ENCODE data around the gene APLP2.
A peak's percentile ranks its signal among the peaks of the same experiment; 100 is the strongest.

The APLP2 gene

DNA sequence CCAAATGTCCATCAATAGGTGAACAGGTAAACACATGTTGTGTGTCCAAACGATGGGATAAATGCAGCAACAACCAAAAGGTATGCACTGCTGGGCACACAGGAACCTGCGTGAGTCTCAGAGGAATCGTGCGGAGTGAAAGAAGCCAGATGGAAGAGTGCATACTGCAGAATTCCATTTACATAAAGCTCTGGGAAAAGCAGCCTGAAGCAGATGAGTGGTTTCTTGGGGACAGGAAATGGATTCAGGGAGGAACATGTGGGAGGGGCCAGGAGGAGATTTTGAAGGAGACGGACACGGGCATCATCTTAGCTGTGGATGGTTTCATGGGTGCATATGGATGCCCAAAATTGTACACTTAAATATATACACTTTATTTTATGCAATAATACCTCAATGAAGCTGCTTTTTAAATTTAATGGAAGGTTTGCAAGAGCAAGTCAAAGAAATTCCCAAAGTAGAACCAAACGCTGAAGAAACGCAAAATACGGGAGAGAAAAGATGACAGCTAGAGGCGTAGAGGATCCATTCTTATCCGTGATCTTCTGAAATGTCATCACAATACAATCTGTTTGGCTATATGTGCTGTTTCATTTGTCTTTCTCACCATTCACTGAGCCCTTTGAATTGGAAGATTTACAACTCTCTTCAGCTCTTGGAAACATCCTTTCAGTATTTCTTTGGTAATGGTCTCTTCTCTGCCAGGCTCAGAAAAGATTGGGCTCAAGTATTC lies 114.3 kb downstream of the APLP2 start:
- H3K4me3 ChIP-seq (ENCODE audit: insufficient read depth in 1 of 2, low read depth in 1 of 2, low read length in 2 of 2): no peak overlapping the region
- no peak overlapping the region for H2BK5ac ChIP-seq (ENCODE audit: low read depth, low read length, poor library complexity, severe bottlenecking)
- no peak overlapping the region for H4K8ac ChIP-seq (ENCODE audit: low read length)
- 93% methylated on average over 9 of the region's 11 CpGs for WGBS
- no peak overlapping the region for H3K18ac ChIP-seq (ENCODE audit: low read depth in 1 of 2, low read length in 2 of 2)
- H3K79me1 ChIP-seq (replicated peaks; ENCODE audit: low read length, poor library complexity, severe bottlenecking): no peaks in the 10 kb centered on the region
- H2AK5ac ChIP-seq (ENCODE audit: low read length, severe bottlenecking): no peak overlapping the region
- H2BK120ac ChIP-seq (ENCODE audit: low read depth, low read length): no peak overlapping the region
- H3K4ac ChIP-seq (ENCODE audit: low read depth in 1 of 2, low read length in 2 of 2): no peak overlapping the region
- no peaks in the 10 kb centered on the region for H3K9me3 ChIP-seq (ENCODE audit: control insufficient read depth, low read length)
- H3K27me3 ChIP-seq (ENCODE audit: control insufficient read depth in 1 of 2, insufficient read depth in 1 of 2, low read length in 2 of 2): no peaks in the 10 kb centered on the region
- no peak overlapping the region for H3K27ac ChIP-seq (ENCODE audit: low read length, poor library complexity, severe bottlenecking)
- H3K14ac ChIP-seq (ENCODE audit: low read length in 2 of 2): no peak overlapping the region
- DNase-seq: no peak
- H3K4me2 ChIP-seq (ENCODE audit: low read length, poor library complexity, severe bottlenecking): no peak overlapping the region
- no peak overlapping the region for H3K23ac ChIP-seq (ENCODE audit: low read length in 2 of 2)
- no peaks in the 10 kb centered on the region for H3K36me3 ChIP-seq (ENCODE audit: control insufficient read depth in 1 of 2, insufficient read depth in 2 of 2, low read depth in 1 of 2, low read length in 2 of 2)
- H2BK12ac ChIP-seq (ENCODE audit: low read length in 2 of 2): no peak overlapping the region
- no peak overlapping the region for H2AFZ ChIP-seq (ENCODE audit: low read depth, low read length)
- no peak overlapping the region for H3K9ac ChIP-seq (ENCODE audit: low read length)
- H4K91ac ChIP-seq (ENCODE audit: low read length): no peak overlapping the region
- no peak overlapping the region for H2BK15ac ChIP-seq (ENCODE audit: low read depth, poor library complexity, severe bottlenecking)
- H3K4me1 ChIP-seq (ENCODE audit: control insufficient read depth, insufficient read depth, low read depth, low read length): peaks cover 24% of the 10 kb centered on the region

DNA sequence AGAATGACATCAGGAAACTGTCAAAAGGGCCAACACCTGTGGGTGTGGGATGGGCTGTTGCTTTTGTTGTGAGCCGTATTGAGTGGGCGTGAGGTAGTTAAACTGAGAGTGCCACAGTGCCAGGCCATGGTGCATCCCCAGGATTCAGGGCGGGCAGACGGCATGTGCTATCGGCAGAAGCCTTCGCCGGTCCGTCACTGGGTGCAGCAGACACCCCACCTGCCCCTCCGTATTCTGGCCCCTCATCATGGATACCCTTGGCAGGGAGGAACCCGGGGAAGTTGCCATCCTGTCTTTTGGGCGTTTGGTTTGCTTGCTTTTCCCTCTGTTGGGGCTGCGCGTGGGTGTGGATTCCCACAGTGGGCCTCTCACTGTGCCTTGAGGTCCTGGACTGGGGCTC lies 117.4 kb downstream of the APLP2 start:
- Histone ChIP-seq H3K27ac (ENCODE audit: low read length, poor library complexity, severe bottlenecking) (no peak overlapping the region), H3K4me2 (ENCODE audit: low read length, poor library complexity, severe bottlenecking) (no peak overlapping the region), H3K23ac (ENCODE audit: low read length in 2 of 2) (no peak overlapping the region), H3K4ac (ENCODE audit: low read depth in 1 of 2, low read length in 2 of 2) (no peak overlapping the region), H3K9ac (ENCODE audit: low read length) (no peak overlapping the region), H2BK15ac (ENCODE audit: low read depth, poor library complexity, severe bottlenecking) (no peak overlapping the region), H4K91ac (ENCODE audit: low read length) (no peak overlapping the region), H3K4me3 (ENCODE audit: insufficient read depth in 1 of 2, low read depth in 1 of 2, low read length in 2 of 2) (no peak overlapping the region), H4K8ac (ENCODE audit: low read length) (no peak overlapping the region), H3K36me3 (ENCODE audit: control insufficient read depth in 1 of 2, insufficient read depth in 2 of 2, low read depth in 1 of 2, low read length in 2 of 2) (no peaks in the 10 kb centered on the region), H2BK12ac (ENCODE audit: low read length in 2 of 2) (no peak overlapping the region), H2BK5ac (ENCODE audit: low read depth, low read length, poor library complexity, severe bottlenecking) (no peak overlapping the region), H3K27me3 (ENCODE audit: control insufficient read depth in 1 of 2, insufficient read depth in 1 of 2, low read length in 2 of 2) (no peaks in the 10 kb centered on the region), H2AFZ (ENCODE audit: low read depth, low read length) (no peak overlapping the region), H2AK5ac (ENCODE audit: low read length, severe bottlenecking) (no peak overlapping the region), H3K14ac (ENCODE audit: low read length in 2 of 2) (no peak overlapping the region), H3K9me3 (ENCODE audit: control insufficient read depth, low read length) (no peaks in the 10 kb centered on the region), H3K4me1 (ENCODE audit: control insufficient read depth, insufficient read depth, low read depth, low read length) (peaks cover 8% of the 10 kb centered on the region), H2BK120ac (ENCODE audit: low read depth, low read length) (no peak overlapping the region), H3K18ac (ENCODE audit: low read depth in 1 of 2, low read length in 2 of 2) (no peak overlapping the region), H3K79me1 (replicated peaks; ENCODE audit: low read length, poor library complexity, severe bottlenecking) (no peaks in the 10 kb centered on the region)
- WGBS: 93% methylated on average over 13 of the region's 13 CpGs
- no peak for DNase-seq

DNA sequence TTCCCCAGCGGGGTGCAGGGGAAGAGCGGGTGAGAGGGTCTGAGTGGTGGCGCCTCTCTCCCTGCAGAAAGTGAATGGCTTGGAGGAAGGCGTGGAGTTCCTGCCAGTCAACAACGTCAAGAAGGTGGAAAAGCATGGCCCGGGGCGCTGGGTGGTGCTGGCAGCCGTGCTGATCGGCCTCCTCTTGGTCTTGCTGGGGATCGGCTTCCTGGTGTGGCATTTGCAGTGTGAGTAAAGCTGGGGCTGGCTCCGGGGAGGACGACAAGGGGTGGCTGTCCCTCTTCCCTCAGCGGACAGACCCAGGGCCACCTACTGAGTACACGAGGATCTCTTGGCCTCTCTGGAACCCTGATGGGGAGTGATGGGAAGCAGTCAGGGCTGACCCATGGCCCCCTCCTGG lies 118.4 kb downstream of the APLP2 start:
- H4K91ac ChIP-seq (ENCODE audit: low read length): no peak overlapping the region
- H2BK5ac ChIP-seq (ENCODE audit: low read depth, low read length, poor library complexity, severe bottlenecking): no peak overlapping the region
- H3K79me1 ChIP-seq (replicated peaks; ENCODE audit: low read length, poor library complexity, severe bottlenecking): no peaks in the 10 kb centered on the region
- H3K14ac ChIP-seq (ENCODE audit: low read length in 2 of 2): no peak overlapping the region
- H4K8ac ChIP-seq (ENCODE audit: low read length): no peak overlapping the region
- H3K9me3 ChIP-seq (ENCODE audit: control insufficient read depth, low read length): no peaks in the 10 kb centered on the region
- no peak overlapping the region for H2AFZ ChIP-seq (ENCODE audit: low read depth, low read length)
- WGBS: 93% methylated on average over 14 of the region's 14 CpGs
- H2BK120ac ChIP-seq (ENCODE audit: low read depth, low read length): no peak overlapping the region
- no peak for DNase-seq
- H3K36me3 ChIP-seq (ENCODE audit: control insufficient read depth in 1 of 2, insufficient read depth in 2 of 2, low read depth in 1 of 2, low read length in 2 of 2): no peaks in the 10 kb centered on the region
- H3K4ac ChIP-seq (ENCODE audit: low read depth in 1 of 2, low read length in 2 of 2): no peak overlapping the region
- H3K4me2 ChIP-seq (ENCODE audit: low read length, poor library complexity, severe bottlenecking): no peak overlapping the region
- H3K27ac ChIP-seq (ENCODE audit: low read length, poor library complexity, severe bottlenecking): no peak overlapping the region
- H3K4me3 ChIP-seq (ENCODE audit: insufficient read depth in 1 of 2, low read depth in 1 of 2, low read length in 2 of 2): no peak overlapping the region
- H3K4me1 ChIP-seq (ENCODE audit: control insufficient read depth, insufficient read depth, low read depth, low read length): peaks cover 6% of the 10 kb centered on the region
- H3K18ac ChIP-seq (ENCODE audit: low read depth in 1 of 2, low read length in 2 of 2): no peak overlapping the region
- no peak overlapping the region for H2BK12ac ChIP-seq (ENCODE audit: low read length in 2 of 2)
- H2AK5ac ChIP-seq (ENCODE audit: low read length, severe bottlenecking): no peak overlapping the region
- H3K9ac ChIP-seq (ENCODE audit: low read length): no peak overlapping the region
- no peaks in the 10 kb centered on the region for H3K27me3 ChIP-seq (ENCODE audit: control insufficient read depth in 1 of 2, insufficient read depth in 1 of 2, low read length in 2 of 2)
- no peak overlapping the region for H2BK15ac ChIP-seq (ENCODE audit: low read depth, poor library complexity, severe bottlenecking)
- no peak overlapping the region for H3K23ac ChIP-seq (ENCODE audit: low read length in 2 of 2)

DNA sequence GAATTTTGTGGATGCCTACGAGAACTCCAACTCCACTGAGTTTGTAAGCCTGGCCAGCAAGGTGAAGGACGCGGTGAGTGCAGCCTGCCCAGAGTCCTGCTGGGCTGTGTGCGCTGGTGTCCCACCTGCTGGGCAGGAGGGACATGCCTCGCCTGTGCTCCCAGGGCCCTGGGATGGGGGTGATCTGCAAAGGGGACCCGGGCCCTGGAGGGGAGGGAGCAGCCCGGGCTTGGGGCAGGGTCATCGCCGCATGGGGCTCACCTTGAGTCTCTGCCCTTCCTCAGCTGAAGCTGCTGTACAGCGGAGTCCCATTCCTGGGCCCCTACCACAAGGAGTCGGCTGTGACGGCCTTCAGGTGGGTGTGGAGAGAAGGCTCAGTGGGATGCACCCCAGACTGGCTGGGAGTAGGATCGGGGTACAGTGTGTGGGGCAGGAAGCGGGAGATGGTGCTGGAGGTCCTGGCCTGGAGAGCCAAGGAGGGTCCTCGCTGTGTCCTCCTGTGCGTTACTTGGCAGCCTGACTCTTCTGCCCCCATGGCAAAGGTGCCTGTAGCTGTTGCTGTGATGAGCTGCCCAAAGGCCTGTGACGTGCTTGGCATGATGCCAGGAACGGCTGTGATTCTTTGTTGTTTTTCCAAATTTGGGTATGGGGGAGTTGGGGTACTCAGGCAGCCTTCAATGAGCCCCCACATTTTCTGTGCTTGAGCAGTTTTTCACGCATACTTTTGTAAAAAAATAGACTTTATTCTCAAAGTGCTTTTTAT lies 119.1 kb downstream of the APLP2 start:
- no peak overlapping the region for H3K4me2 ChIP-seq (ENCODE audit: low read length, poor library complexity, severe bottlenecking)
- no peak overlapping the region for H2BK12ac ChIP-seq (ENCODE audit: low read length in 2 of 2)
- no peak overlapping the region for H3K18ac ChIP-seq (ENCODE audit: low read depth in 1 of 2, low read length in 2 of 2)
- no peak overlapping the region for H3K27ac ChIP-seq (ENCODE audit: low read length, poor library complexity, severe bottlenecking)
- H3K9me3 ChIP-seq (ENCODE audit: control insufficient read depth, low read length): no peaks in the 10 kb centered on the region
- WGBS: 93% methylated on average over 18 of the region's 19 CpGs
- H3K27me3 ChIP-seq (ENCODE audit: control insufficient read depth in 1 of 2, insufficient read depth in 1 of 2, low read length in 2 of 2): no peaks in the 10 kb centered on the region
- H2BK5ac ChIP-seq (ENCODE audit: low read depth, low read length, poor library complexity, severe bottlenecking): no peak overlapping the region
- H2BK15ac ChIP-seq (ENCODE audit: low read depth, poor library complexity, severe bottlenecking): no peak overlapping the region
- DNase-seq: no peak
- H3K23ac ChIP-seq (ENCODE audit: low read length in 2 of 2): no peak overlapping the region
- no peak overlapping the region for H3K4me3 ChIP-seq (ENCODE audit: insufficient read depth in 1 of 2, low read depth in 1 of 2, low read length in 2 of 2)
- H3K9ac ChIP-seq (ENCODE audit: low read length): no peak overlapping the region
- H4K91ac ChIP-seq (ENCODE audit: low read length): no peak overlapping the region
- no peak overlapping the region for H2AK5ac ChIP-seq (ENCODE audit: low read length, severe bottlenecking)
- H3K4me1 ChIP-seq (ENCODE audit: control insufficient read depth, insufficient read depth, low read depth, low read length): peaks cover 6% of the 10 kb centered on the region
- no peaks in the 10 kb centered on the region for H3K79me1 ChIP-seq (replicated peaks; ENCODE audit: low read length, poor library complexity, severe bottlenecking)
- no peak overlapping the region for H3K4ac ChIP-seq (ENCODE audit: low read depth in 1 of 2, low read length in 2 of 2)
- no peak overlapping the region for H2BK120ac ChIP-seq (ENCODE audit: low read depth, low read length)
- no peaks in the 10 kb centered on the region for H3K36me3 ChIP-seq (ENCODE audit: control insufficient read depth in 1 of 2, insufficient read depth in 2 of 2, low read depth in 1 of 2, low read length in 2 of 2)
- no peak overlapping the region for H4K8ac ChIP-seq (ENCODE audit: low read length)
- no peak overlapping the region for H2AFZ ChIP-seq (ENCODE audit: low read depth, low read length)
- H3K14ac ChIP-seq (ENCODE audit: low read length in 2 of 2): peak overlapping the region in 1 of 2 experiments; percentile 2
